Fibroblast of skin of right biceps (primary cell): ENCODE measurements around the gene FOSL1.

ENCODE experiments used
- DNase-seq: peaks from one replicate; pipeline ENCODE4 v3.0.0-alpha.2; 2013

Gene FOSL1

GRCh38 chr11:65861533-65862183, 38.5 kb downstream of the FOSL1 start:
- no peak for DNase-seq

DNA sequence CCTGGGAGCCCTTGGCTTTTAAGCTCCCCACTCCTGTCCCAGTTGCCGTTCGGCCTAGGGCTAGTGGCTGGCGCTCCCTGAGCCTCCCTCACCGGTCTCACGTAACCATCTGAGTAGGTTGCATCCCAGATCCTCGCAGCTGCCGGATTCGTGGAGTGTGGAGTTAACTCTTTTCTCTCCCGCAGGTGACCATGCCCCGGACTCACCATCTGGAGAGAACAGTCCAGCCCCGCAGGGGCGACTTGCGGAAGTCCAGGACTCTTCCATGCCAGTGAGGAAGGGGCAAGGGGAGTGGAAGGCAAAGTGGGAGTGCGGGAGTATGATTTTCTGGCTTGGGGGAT, 39.1 kb downstream of the FOSL1 start:
- no peak for DNase-seq

GRCh38 chr11:65860278-65861164, 39.7 kb downstream of the FOSL1 start, which contains the start of gene MUS81:
MUS81 (plus strand) TSS chr11:65860433; CDS start chr11:65860754, 321 bp downstream.
- DNase-seq = peak; percentile 100

- DNase-seq = no peak
These were observed 40.3 kb downstream of the FOSL1 start for GRCh38 chr11:65859812-65860277.

DNA sequence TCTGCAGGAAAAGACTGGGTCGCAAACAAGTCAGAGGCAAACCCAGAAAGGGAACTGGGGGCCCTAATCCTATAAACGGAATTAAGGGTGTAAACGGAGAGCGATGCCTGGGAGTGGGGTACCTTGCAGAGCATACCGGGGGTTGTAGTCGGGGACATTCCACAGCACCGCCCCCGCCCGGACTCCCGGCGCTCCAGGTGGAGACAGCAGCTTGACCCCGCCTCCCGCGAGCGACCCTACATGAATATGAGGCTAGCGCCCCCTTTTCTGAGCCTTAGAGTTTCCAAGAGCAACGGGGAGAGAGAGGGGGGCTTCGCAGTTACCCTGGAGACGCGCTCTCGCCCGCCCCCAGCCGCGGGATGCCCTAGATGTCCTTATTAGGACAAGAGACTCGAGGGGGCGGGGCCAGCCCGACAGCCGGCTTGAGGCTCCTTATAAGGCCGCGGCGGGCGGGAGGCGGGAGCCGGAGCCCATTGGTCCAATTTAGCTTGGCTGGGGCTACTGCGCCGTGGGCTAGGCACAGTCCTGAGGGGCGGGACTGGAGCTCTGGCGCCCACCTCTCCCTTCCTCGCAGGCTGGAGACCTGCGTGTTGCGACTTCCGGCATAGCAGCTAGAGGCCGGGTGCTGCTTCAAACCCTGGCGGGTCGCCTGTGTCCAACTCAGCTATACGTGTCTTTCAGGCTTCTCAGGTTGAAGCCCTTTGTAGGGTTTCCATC, 40.9 kb downstream of the FOSL1 start:
- peak; percentile 100 for DNase-seq

GRCh38 chr11:65858681-65859087, 41.5 kb downstream of the FOSL1 start:
- no peak for DNase-seq

DNA sequence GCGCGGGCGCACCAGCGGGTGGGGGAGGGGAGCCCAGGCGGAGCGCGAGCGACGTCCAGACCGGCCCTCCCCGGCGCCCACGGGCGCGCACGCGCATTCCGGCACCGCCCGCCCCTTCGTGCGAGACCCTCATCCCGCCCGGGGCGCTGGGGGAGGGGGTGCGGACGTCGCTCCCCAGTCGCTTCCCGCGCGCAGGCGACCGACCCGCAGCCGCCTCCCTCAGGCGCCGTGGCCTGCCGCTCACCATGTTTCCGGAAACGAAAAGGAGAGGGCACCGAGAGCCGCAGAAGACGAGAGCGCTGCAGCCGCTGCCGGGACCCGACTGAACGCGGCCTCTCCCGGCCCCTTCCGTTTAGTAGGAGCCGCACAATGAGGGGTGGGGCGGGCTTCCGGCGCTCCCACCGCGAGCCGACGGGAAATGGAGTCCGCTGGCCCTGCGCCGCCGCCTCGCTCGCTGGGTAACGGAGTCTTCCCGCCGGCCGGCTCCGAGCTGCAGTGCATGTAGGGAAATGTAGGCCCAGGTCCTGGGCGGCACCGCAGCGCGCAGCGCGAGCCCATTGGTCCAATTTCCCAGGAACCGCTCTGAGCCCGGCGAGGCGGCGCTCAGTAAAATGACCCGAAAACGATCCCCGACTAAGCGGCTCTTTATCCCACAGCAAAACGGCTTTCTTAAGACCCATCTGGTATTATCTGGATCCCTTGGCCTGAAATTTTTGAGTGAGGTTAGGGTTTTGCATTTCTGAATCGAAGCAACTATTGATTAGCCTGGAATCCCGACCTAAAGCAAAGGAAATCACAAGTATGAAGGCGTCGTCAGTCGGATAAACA, 42.1 kb downstream of the FOSL1 start, which contains the start of gene CFL1:
Gene CFL1, minus strand, starts transcription at position 328 of the 828 bp plus-strand sequence. Its CDS starts 81 bp downstream, at position 247.
- DNase-seq = peak; percentile 99

GRCh38 chr11:65857500-65857852, 42.7 kb downstream of the FOSL1 start:
- DNase-seq = no peak

DNA sequence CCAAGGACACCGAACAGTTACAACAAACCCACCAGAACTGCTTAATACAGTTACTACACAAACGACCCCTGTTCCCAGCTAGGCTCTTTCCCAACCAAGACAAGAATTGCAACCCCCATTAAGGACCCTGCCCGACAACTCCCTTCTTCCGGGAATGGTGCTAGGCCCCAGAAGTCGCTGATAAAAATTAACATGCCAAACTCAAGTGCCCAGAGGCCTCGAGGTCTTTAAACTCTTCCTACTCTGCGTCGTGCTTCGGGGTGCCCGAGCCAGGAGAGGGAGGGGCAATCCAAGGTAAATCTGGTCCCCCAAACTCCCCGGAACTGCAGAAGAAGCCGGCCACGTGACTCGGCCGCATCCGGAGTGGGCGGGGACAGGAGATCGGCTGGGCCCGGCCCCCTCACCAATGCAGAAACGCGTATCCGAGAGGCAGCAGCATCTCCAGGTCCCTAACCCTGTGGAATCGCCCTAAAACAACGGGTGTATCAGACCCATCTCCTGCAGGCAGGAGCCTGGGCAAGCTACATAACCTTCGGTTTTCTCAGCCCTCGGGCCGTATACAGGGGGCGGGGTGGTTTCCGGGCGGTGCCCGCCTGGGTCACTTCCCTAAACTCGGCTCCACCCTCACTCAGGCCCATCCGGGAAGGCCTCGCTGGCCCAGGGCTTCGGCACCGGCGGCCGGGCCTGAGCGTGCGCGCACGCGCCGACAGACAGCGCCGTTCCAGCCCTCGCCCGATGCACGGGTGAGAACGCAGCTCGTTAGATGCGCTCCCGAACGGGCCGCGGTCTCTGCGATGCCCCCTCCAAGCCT, 43.3 kb downstream of the FOSL1 start:
- peak; percentile 55 for DNase-seq

- no peak for DNase-seq
These were observed 44.2 kb downstream of the FOSL1 start for GRCh38 chr11:65855927-65856363.

DNA sequence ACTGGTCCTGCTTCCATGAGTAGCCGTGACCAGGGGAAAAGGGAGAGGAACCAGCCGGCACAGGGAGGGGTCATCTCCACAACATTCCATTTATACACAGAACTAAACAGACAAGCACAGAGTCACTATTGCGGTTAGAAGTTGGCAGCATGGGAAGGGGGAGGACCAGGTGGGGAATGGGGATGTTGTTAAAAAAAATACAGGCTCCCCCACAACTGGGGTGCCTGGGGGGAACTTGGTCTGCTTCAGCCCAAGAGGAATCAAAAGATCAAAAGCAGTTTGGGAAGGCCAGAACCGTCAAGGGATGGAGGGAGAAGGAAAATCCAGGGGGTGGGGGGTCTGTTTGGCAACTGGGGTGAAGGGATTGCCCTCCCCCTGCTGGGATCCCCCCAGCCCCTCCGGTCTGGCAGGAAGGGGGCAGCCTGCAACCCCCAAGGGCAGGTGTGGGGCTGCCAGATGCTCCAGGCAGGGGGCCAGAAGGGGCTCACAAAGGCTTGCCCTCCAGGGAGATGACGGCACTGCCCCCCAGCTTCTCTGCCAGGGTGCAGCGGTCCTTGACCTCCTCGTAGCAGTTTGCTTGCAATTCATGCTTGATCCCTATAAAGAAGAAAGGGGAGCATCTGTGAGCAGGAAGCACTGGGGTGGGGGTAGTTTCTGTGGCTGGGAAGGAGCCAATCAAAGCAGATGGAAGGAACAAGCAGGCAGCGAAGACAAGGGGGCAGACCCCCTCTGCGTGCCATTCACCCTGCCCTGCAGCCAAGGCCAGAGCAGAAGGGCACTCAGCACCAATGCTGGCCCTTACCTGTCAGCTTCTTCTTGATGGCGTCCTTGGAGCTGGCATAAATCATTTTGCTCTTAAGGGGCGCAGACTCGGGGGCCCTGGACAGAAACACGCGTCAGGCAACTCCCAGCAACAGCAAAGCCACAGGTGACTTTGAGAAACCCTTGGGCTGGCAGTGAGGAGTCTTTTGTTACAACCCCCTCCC, 45.0 kb downstream of the FOSL1 start:
- DNase-seq = no peak

DNA sequence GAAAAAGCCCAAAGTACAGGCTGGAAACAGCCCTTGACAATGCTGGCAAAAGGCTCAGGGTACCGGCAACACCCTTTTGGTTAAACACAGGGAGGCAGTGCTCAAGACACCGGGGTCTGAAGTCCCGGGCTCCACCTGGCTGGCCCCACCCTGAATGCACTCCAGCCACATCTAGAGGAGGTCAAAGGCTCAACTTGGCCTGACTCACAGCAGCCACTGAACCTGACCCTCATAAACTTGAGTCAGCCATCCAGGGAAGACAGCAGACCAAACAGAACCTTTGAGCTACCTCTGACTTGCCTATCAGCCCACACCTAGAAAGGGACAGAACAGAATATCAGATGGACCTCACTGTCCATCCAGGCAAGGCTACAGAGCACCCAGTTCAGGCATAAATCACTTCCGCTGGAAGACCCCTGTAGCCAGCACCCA, 46.0 kb downstream of the FOSL1 start:
- no peak for DNase-seq

GRCh38 chr11:65853246-65853979, 46.8 kb downstream of the FOSL1 start:
- DNase-seq = no peak

- no peak for DNase-seq
These were observed 47.5 kb downstream of the FOSL1 start for GRCh38 chr11:65852508-65853245.

DNA sequence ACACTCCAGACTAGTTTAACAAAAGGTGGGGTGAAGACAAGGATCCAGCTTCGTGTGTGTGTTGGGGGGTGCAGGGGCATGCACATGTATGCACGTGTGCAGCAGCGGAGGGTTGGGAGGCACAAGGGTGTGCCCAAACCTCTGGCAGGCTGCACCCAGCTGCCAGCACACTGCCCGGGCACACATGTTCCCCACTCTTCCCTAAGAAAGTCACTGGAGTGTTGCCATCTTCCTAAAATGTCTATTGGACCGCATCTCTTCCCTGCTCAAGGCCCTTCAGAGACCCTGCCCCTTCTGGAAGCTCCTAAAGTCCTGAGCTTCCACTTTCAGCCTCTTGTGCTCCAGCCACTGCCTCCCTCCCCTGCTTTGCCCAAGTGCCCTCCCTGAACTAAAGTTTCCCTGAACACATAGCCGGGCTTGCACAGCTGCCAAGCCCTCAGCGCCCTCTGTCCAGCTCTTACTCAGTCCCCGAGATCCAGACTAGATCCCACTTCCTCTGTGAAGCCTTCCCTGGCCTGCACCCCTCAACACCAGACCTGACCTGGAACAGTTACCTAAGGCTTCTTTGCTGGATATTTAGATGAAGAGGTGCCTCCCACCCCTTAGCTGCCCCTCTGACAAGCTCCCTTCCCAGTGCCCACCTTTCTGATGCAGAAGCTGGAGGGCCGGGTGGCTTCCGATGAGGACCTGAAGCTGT, 48.2 kb downstream of the FOSL1 start:
- DNase-seq = no peak

DNA sequence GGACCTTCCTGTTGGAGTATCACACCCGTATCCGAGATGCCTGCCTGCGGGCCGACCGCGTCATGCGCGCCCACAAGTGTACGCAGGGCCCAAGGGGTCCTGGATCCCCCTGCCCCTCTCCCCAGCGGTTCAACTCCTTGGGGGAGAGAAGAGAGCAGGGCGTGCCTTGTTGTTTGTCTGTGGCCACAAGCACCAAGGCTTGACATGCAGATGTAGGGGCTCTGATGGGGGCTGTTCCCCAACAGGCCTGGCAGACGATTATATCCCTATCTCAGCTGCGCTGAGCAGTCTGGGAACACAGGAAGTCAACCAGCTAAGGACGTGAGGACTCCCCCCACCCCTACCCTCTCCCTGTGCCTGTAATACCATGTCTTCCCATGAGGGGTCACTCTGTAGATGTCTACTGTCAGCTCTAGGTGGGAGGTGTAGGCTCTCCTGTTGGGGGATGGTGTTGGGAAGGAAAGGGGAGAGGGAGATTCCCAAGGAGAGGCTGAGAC, 49.1 kb downstream of the FOSL1 start:
- DNase-seq = no peak

GRCh38 chr11:65850217-65851082, 49.7 kb downstream of the FOSL1 start:
- no peak for DNase-seq
